HCT116 (cell line): ENCODE measurements around the gene GPR155. TPM values are rescaled to one million over a fixed set of nuclear protein-coding genes. Genes with fewer than 3 reads are reported as not detected.

Source experiments
- ATAC-seq: fragments of 200-7000 bp; cut with Tn5 transposase; 2 replicates; pipeline ENCODE4 v1.9.1; 2020; ENCODE audit warnings: mild to moderate bottlenecking, moderate library complexity
- BruUV-seq: library from RNA; stranded (reverse); fragments of 400-500 nt; replicated peaks from 2 replicates; lab custom pipeline; 2021; lab: Mats Ljungman, UMichigan
- CTCF ChIA-PET: fragments of 300-600 bp; sonication (Branson Sonifier 250); formaldehyde crosslinking; loops from one replicate; lab custom pipeline; 2021; ENCODE audit warnings: antibody characterized with exemption; lab: Charles Lee
- POLR2A ChIA-PET: fragments of 300-600, 350-600 bp; sonication (Branson Sonifier 250); formaldehyde crosslinking; loops from one replicate; lab custom pipeline; 2021; ENCODE audit warnings: antibody characterized with exemption; lab: Charles Lee
- RAD21 ChIA-PET, 2 experiments: fragments of 300-600 bp; sonication (Branson Sonifier 250); formaldehyde crosslinking; loops; one replicate each; lab custom pipeline; 2023; ENCODE audit warnings: low total read pairs in 2 of 2; ENCODE audit not compliant: uncharacterized antibody in 2 of 2, unreplicated experiment in 2 of 2, low non-redundant PET in 1 of 2; lab: Charles Lee
- DNase-seq: peaks from one replicate; pipeline ENCODE4 v3.0.0-alpha.2; 2010; ENCODE audit warnings: low read depth, low spot score
- H2AFZ ChIP-seq: fragments of 200-600 bp; shearing (Covaris generic), sonication (generic); 2 replicates; pipeline ENCODE4 v1.6.1; 2017; ENCODE audit warnings: low read depth, mixed run types, mixed read lengths, antibody characterized with exemption, low read length; ENCODE audit not compliant: poor library complexity, severe bottlenecking
- H3K27ac ChIP-seq: 2 replicates; pipeline ENCODE4 v1.5.1; 2012; ENCODE audit warnings: low read depth, low read length
- H3K27me3 ChIP-seq: fragments of 200-600 bp; sonication (generic); 2 replicates; pipeline ENCODE4 v1.6.1; 2016; ENCODE audit warnings: mixed run types, low read length, mixed read lengths; ENCODE audit not compliant: insufficient read depth
- H3K36me3 ChIP-seq, 2 experiments: fragments of 200-500 bp in 1 of 2; fragments of 200-600 bp in 1 of 2; sonication (Bioruptor generic) in 1 of 2; sonication (generic) in 1 of 2; 2 replicates each; pipeline versions ENCODE4 v1.5.1 to v1.6.1; 2014 to 2016; ENCODE audit warnings: low read length in 2 of 2, inconsistent platforms in 1 of 2, mixed read lengths in 1 of 2, mixed run types in 1 of 2; ENCODE audit not compliant: insufficient read depth in 2 of 2, control insufficient read depth in 1 of 2
- H3K4me1 ChIP-seq, 2 experiments: fragments of 200-600 bp in 1 of 2; sonication (generic) in 1 of 2; 2 replicates each; pipeline versions ENCODE4 v1.5.1 to v1.6.1; 2012 to 2017; ENCODE audit warnings: low read length in 2 of 2, inconsistent platforms in 1 of 2, mild to moderate bottlenecking in 1 of 2, mixed read lengths in 1 of 2, mixed run types in 1 of 2, moderate library complexity in 1 of 2; ENCODE audit not compliant: insufficient read depth in 2 of 2, control insufficient read depth in 1 of 2
- H3K4me2 ChIP-seq: fragments of 200-600 bp; sonication (generic); 2 replicates; pipeline ENCODE4 v1.6.1; 2017; ENCODE audit warnings: mixed run types, low read length, mixed read lengths
- H3K4me3 ChIP-seq, 2 experiments: fragments of 200-600 bp in 1 of 2; sonication (generic) in 1 of 2; replicated peaks in 1 of 2; 2 replicates each; pipeline ENCODE4 v1.5.1; 2011 to 2016; ENCODE audit warnings: low read length in 2 of 2, control low read depth in 1 of 2, low read depth in 1 of 2, mild to moderate bottlenecking in 1 of 2, mixed read lengths in 1 of 2, mixed run types in 1 of 2
- H3K79me2 ChIP-seq: fragments of 200-600 bp; sonication (generic); 2 replicates; pipeline ENCODE4 v1.6.1; 2017; ENCODE audit warnings: mild to moderate bottlenecking, mixed run types, low read length, moderate library complexity, mixed read lengths; ENCODE audit not compliant: insufficient read depth
- H3K9ac ChIP-seq: fragments of 200-600 bp; sonication (generic); 2 replicates; pipeline ENCODE4 v1.6.1; 2016; ENCODE audit warnings: low read length, mixed read lengths
- H3K9me2 ChIP-seq: fragments of 200-600 bp; sonication (generic), shearing (Covaris generic); 2 replicates; pipeline ENCODE4 v1.6.1; 2017; ENCODE audit warnings: mixed run types, mild to moderate bottlenecking, moderate library complexity; ENCODE audit not compliant: insufficient read depth
- H3K9me3 ChIP-seq, 2 experiments: fragments of 200-500 bp in 1 of 2; fragments of 200-600 bp in 1 of 2; sonication (Bioruptor generic) in 1 of 2; sonication (generic) in 1 of 2; 2 replicates each; pipeline ENCODE4 v1.6.1; 2014 to 2017; ENCODE audit warnings: low read length in 2 of 2, mixed read lengths in 2 of 2, inconsistent platforms in 1 of 2, low read depth in 1 of 2, mild to moderate bottlenecking in 1 of 2, mixed run types in 1 of 2, moderate library complexity in 1 of 2; ENCODE audit not compliant: control insufficient read depth in 1 of 2, insufficient read depth in 1 of 2
- H4K20me1 ChIP-seq: fragments of 200-600 bp; sonication (generic), shearing (Covaris generic); 2 replicates; pipeline ENCODE4 v1.6.1; 2017; ENCODE audit warnings: mixed run types, mild to moderate bottlenecking, moderate library complexity; ENCODE audit not compliant: insufficient read depth
- CEBPB ChIP-seq: IDR thresholded peaks from 2 replicates; pipeline ENCODE4 v1.6.1; 2012; ENCODE audit warnings: low read depth
- EZH2 ChIP-seq: fragments of 200-600 bp; sonication (generic); IDR thresholded peaks from 2 replicates; pipeline ENCODE4 v1.6.1; 2017; ENCODE audit warnings: antibody characterized with exemption, mixed run types
- FOSL1 ChIP-seq: IDR thresholded peaks from 2 replicates; pipeline ENCODE4 v1.6.1; 2012; ENCODE audit warnings: low read depth
- JUND ChIP-seq: IDR thresholded peaks from 2 replicates; pipeline ENCODE4 v1.6.1; 2012
- POLR2AphosphoS5 ChIP-seq: IDR thresholded peaks from 2 replicates; pipeline ENCODE4 v1.6.1; 2011; ENCODE audit warnings: mild to moderate bottlenecking, low read depth, low read length, moderate library complexity
- SIN3A ChIP-seq: IDR thresholded peaks from 2 replicates; pipeline ENCODE4 v1.6.1; 2012; ENCODE audit warnings: low read depth
- SRF ChIP-seq: IDR thresholded peaks from 2 replicates; pipeline ENCODE4 v1.6.1; 2012; ENCODE audit warnings: low read depth
- TCF7L2 ChIP-seq: IDR thresholded peaks from 2 replicates; pipeline ENCODE4 v1.7.0; 2011; ENCODE audit warnings: borderline replicate concordance, inconsistent platforms; ENCODE audit not compliant: insufficient read depth, insufficient read length; ENCODE audit errors: extremely low read depth
- YY1 ChIP-seq: IDR thresholded peaks from 2 replicates; pipeline ENCODE4 v1.6.1; 2011; ENCODE audit warnings: low read length, low read depth, moderate library complexity, mild to moderate bottlenecking; ENCODE audit not compliant: insufficient replicate concordance; ENCODE audit errors: extremely low read depth
- ZFX ChIP-seq: fragments of 450-650 bp; IDR thresholded peaks from 2 replicates; pipeline ENCODE4 v1.6.1; 2017
- ZNF274 ChIP-seq: fragments of 200-500 bp; sonication (Bioruptor generic); IDR thresholded peaks from 2 replicates; pipeline ENCODE4 v1.6.1; 2014; ENCODE audit warnings: mild to moderate bottlenecking, low read depth, low read length, inconsistent platforms
- intact Hi-C: fragments of 100-400 bp; cut with micrococcal nuclease; formaldehyde crosslinking; loops from 2 replicates; pipeline ENCODE4 v1.10.0; 2022
- total RNA-seq: library from RNA; stranded (reverse); gene quantifications from one replicate; pipeline ENCODE4 v1.2.1, GENCODE V29; 2021; ENCODE audit not compliant: unreplicated experiment
- TF ChIP-seq, protein P1 (sequence below): IDR thresholded peaks from 2 replicates; pipeline ENCODE4 v1.6.1; 2011; ENCODE audit warnings: mild to moderate bottlenecking, low read length, moderate library complexity; ENCODE audit not compliant: insufficient replicate concordance; ENCODE audit errors: extremely low read depth
- TF ChIP-seq, protein P2 (sequence below): IDR thresholded peaks from 2 replicates; pipeline ENCODE4 v1.6.1; 2012

GPR155 gene
- total RNA-seq, 1 experiment from 2014 or later = 3.8 TPM

GRCh38 chr2:174529916-174530315 lies 43.1 kb upstream of the GPR155 start:
- RAD21 ChIA-PET = no interaction called here

More at GRCh38 chr2:174529916-174530315, 43.1 kb upstream of the GPR155 start:
- ChIA-PET POLR2A (no interaction called here), CTCF (no interaction called here)
- BruUV-seq = no TSS peak
- H3K4me2 ChIP-seq = no peak overlapping the region
- intact Hi-C loops = no loop called here
- no peak overlapping the region for H3K27ac ChIP-seq
- peaks cover 0 to 3% of the 10 kb centered on the region in 2 experiments; a peak in 1 of 4 replicates for H3K4me1 ChIP-seq
- no peaks in the 10 kb centered on the region for H4K20me1 ChIP-seq
- 0 out of 4 replicates have a peak, but pooled peaks cover 0 to 5% of the 10 kb centered on the region in 2 experiments for H3K9me3 ChIP-seq
- ATAC-seq (no peak), DNase-seq (no peak)
- H3K36me3 ChIP-seq = no peaks in the 10 kb centered on the region
- no peaks in the 10 kb centered on the region for H3K27me3 ChIP-seq
- H3K9ac ChIP-seq = no peak overlapping the region
- H3K4me3 ChIP-seq = no peak overlapping the region
- no peak overlapping the region for H2AFZ ChIP-seq
- TF ChIP-seq ZNF274 (no peak), SIN3A (no peak), FOSL1 (no peak), POLR2AphosphoS5 (no peak), TCF7L2 (no peak), ZFX (no peak), YY1 (no peak), SRF (no peak), JUND (no peak), EZH2 (no peak), CEBPB (no peak)
- TF ChIP-seq, protein P1, sequence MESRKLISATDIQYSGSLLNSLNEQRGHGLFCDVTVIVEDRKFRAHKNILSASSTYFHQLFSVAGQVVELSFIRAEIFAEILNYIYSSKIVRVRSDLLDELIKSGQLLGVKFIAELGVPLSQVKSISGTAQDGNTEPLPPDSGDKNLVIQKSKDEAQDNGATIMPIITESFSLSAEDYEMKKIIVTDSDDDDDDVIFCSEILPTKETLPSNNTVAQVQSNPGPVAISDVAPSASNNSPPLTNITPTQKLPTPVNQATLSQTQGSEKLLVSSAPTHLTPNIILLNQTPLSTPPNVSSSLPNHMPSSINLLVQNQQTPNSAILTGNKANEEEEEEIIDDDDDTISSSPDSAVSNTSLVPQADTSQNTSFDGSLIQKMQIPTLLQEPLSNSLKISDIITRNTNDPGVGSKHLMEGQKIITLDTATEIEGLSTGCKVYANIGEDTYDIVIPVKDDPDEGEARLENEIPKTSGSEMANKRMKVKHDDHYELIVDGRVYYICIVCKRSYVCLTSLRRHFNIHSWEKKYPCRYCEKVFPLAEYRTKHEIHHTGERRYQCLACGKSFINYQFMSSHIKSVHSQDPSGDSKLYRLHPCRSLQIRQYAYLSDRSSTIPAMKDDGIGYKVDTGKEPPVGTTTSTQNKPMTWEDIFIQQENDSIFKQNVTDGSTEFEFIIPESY = no peak
- TF ChIP-seq, protein P2, sequence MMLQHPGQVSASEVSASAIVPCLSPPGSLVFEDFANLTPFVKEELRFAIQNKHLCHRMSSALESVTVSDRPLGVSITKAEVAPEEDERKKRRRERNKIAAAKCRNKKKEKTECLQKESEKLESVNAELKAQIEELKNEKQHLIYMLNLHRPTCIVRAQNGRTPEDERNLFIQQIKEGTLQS = no peak
- no peaks in the 10 kb centered on the region for H3K9me2 ChIP-seq
- H3K79me2 ChIP-seq = no peaks in the 10 kb centered on the region
